HG02610 (cell line): ENCODE measurements around the gene FYB1.
A peak's percentile ranks its signal among the peaks of the same experiment; 100 is the strongest.

Experiments used
- ATAC-seq: cut with Tn5 transposase; IDR thresholded peaks from one replicate; pipeline ENCODE4 v1.9.1; 2021; ENCODE audit warnings: mild to moderate bottlenecking, moderate library complexity; ENCODE audit not compliant: unreplicated experiment

The FYB1 gene

GRCh38 chr5:39100301-39100850, 119.0 kb downstream of the FYB1 start:
- ATAC-seq, result no peak

GRCh38 chr5:39099831-39100230, 119.5 kb downstream of the FYB1 start:
- ATAC-seq, result no peak

- ATAC-seq, result no peak
These were observed 126.0 kb downstream of the FYB1 start for GRCh38 chr5:39093352-39093751.

DNA sequence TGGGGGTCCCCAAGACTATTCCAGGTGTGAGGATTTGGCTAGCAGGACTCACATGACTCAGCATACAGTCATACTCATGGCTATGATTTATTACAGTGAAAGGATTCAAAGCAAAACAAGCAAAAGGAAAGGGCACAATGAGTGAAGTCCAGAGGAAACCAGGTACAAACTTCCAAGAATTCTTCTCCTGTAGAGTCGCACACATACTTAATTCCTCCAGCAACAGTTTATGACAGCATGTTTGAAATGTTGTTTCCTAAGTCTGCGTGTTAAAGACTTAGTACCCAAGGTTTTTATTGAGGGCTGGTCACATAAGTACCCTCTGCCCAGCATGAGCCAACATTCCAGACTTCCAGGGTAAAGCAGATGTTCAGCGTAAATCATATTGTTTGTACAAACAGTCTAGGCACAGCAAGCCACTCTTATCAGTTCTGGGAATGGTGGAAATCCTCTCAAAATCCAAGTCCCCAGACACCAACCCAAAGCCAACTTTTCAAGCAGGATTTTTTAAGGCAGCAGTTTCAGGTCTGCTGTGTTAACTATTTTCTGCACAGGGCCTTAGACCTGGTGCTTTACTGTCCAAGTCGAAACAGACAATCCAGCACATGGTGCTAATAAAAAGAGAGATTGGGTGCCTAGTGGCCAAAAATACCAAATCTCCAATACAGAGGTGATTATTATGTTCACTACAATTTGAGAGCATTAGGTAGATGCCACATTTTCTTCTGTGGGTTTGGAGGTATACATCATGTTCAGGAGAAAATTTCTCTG, 126.6 kb downstream of the FYB1 start:
- ATAC-seq, result no peak

DNA sequence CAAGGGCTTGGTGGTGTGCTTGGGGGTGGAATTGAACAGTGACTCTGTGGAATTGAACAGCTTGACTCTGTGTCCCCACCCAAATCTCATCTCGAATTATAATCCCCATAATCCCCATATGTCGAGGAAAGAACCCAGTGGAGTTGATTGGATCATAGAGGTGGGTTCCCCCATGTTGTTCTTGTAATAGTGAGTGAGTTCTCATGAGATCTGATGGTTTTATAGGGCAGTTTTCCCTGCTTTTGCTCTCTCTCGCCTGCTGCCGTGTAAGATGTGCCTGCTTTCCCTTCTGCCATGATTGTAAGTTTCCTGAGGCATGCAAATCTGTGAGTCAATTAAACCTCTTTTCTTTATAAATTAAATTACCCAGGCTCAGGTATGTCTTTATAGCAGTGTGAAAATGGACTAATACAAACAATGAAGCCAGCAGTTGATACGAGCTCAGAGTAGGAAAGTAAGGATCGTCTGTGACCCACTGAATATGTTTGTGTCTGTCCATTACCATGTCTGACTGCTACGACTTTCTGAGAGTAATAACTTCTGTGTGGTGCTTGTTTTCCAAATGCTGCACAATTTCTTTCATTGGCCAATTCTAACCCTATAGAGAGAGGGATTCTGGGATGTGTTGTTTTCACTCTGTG, 127.3 kb downstream of the FYB1 start:
- ATAC-seq, result no peak

DNA sequence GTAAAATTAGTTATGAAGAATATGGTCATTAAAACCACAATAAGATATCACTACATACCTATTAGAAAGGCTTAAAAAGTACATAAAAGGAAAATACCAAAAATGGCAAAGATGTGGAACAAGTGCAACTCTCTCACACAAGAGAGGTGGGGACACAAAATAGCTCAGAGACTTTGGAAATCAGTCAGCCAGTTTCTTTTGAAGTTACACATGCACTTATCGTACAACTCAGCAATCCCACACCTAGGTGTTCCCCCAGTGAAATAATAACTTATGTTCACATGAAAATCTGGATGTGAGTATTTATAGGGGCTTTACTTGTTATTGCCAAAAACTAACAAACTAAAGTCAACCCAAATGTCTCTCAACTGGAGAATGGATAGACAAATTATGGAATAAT, 135.4 kb downstream of the FYB1 start:
- peak; percentile 59 for ATAC-seq

DNA sequence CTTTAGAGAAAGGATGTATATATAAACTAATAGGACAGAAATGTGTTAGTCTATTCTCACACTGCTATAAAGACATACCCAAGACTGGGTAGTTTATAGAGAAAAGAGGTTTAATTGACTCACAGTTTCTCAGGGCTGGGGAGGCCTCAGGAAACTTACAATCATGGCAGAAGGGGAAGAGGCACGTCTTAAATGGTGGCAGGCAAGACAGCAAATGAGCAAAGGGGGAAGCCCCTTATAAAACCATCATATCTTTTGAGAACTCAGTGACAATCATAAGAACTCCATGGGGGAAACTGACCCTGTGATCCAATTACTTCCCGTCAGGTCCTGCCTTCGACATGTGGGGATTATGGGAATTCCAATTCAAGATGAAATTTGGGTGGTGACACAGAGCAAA, 136.4 kb downstream of the FYB1 start:
- ATAC-seq, result no peak

DNA sequence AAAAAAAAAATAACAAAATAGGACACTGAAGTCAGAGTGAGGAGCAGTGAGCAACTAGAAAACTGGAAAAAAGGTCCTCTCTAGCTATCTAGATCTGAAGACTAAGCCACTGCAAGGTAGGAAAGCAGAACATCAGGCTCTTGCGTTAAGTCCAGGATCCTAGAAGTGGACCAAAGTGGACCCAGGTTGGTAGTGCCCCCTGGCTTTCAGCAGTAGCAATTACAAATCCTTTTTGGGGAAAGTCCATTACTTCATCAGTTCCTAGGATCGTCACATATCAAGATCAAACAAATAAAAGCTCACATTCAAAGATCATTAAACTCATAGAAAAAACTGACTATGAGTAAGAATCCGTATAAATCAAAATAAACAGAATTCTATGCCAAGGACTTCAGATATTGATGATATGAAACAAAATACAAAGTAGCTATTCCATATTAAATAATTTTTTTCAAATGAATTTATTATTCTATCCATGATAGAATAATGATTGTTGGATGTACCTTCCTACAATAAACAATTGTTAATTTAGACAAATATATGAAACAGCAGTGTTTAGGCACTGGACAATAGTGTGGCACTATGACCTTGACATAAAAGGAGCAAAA, 138.7 kb downstream of the FYB1 start:
- peak; percentile 35 for ATAC-seq

GRCh38 chr5:39080168-39080567, 139.2 kb downstream of the FYB1 start:
- no peak for ATAC-seq

DNA sequence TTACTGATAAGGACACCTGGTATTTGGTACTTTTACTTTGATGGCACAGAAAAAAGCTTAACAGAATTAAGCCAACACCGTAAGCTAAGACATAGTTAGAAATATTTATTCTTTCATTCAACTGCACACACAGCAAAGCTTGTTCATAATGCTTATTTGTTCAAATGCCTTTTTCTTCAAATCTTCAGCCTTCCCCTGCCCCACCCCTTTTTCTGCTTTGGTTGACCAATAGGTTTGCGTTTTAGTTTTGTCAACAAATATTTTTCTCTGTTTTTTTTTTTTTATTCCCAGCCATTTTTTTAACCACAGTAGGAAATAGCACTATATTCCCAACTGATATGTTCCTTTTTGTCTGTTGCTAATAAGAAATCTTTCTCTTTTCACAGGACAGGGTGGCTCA, 140.2 kb downstream of the FYB1 start:
- no peak for ATAC-seq

- peak; percentile 13 for ATAC-seq
These were observed 142.3 kb downstream of the FYB1 start for GRCh38 chr5:39076757-39077728.

DNA sequence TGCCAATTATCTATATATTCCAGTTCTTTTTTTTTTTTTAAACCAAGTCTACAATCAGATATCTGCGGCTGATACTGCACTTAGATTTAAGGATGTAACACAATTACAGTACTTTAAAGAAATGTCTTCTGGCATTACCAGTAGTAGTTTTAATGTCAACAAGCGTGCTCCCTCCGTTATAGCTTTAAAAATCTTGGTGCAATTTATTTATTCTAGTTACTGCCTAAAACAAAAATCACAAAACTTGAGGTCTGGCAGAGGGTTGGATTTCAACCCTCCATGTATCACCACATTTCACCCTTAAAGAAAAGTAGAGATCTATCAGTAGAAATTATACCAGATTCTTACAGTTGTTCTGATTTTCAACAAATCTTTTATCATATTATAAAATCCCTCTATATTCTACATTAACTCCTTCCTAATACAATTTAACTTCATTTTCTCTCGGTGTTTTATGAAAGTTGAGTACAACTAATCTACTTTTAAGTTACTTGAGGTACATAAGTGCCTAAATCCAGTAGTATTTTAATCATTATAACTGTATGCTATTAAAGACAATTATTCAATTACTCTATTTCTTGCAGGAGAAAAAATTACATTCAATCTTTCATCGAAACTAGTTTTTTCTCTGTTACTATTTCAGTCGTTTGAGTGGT, 143.1 kb downstream of the FYB1 start:
- no peak for ATAC-seq

GRCh38 chr5:39074017-39074814, 145.1 kb downstream of the FYB1 start, which contains the start of gene RICTOR:
RICTOR (minus strand) TSS chr5:39074399; CDS start chr5:39074377, 22 bp downstream.
- ATAC-seq, result peak; percentile 73

GRCh38 chr5:39073767-39074016, 145.7 kb downstream of the FYB1 start:
- peak; percentile 24 for ATAC-seq

DNA sequence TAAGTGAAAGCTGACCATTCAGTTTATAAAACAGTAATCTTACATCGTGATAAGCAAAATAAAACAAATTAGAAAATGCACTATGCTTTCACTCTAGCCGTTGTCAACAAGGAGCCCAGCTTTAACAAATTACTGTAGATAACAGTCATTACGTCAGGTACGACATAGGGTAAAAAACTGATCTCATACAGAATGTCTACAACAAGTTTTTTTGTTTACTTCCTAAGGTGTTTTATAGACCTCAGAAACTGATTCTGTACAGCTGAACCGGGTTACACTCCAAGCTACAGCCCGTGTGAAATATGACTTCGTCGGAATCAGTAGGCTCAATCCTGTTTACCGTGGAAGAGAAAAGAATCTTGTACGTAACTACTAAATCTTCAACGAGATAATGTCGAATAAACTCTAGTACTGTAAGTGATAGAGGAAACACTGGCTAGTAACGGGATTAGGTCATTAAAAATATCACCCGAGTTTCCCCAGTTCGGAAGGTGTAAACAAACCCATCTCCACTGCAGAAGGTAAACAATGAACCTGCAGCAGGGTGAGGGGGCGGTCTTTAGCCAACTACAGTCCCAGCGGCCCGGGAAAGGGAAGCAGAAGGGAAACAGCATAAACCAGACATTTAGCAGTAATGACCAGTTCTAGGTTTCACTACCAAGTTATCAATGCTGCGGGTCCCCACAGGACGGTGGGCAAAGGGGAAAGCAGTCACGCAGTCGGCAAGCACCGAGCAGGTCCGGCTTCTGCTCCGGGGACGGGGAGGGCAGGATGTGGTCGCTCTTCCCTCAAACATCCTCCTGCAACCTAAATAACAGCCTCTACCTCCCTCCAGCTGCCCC, 146.2 kb downstream of the FYB1 start:
- ATAC-seq, result peak; percentile 32

GRCh38 chr5:39068099-39068498, 151.3 kb downstream of the FYB1 start:
- no peak for ATAC-seq

GRCh38 chr5:39064450-39064849, 154.9 kb downstream of the FYB1 start:
- no peak for ATAC-seq

DNA sequence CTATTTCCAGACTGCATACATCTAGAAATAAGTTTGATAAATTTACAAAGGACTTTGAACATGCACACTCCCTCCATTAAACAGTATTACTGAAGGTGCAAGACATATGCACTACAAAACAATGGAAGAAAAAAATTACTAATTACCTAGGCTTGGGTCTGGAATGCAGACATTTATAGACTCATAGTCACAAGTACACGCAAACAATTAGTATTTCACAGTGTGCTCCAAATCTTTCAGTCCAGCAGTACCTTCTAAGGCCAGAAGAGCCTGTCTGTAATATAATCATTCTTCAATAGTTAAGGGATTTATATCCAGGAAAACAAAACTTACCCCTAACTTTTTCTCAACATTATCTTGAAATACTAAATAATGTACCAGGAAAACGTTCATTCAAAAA, 156.3 kb downstream of the FYB1 start:
- ATAC-seq, result no peak

DNA sequence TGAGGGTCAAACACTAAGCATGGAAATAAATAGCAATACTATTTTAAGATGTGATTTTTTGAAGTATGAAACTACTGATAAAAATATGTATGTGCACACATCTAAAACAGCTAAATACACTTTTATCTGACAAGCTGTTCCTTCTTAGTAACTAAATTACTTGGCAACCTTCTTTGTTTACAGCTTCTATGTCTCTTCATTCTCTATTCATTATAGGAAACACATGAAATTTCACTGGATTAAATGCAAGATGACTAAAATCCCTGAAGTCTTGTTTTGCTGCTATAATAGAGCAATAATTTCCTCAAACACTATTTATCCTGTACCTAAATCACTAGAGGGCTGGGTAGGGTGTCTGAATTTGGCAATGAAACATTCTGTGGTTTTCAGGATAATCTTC, 156.8 kb downstream of the FYB1 start:
- no peak for ATAC-seq
